Hepatocyte (in vitro differentiated cells): Measurements from ENCODE around the gene TFCP2L1.

ENCODE experiments used
- EZH2 ChIP-seq: fragments of 200-600 bp; sonication (generic); IDR thresholded peaks from 2 replicates; pipeline ENCODE4 v1.6.1; 2016; ENCODE audit warnings: antibody characterized with exemption, mild to moderate bottlenecking, borderline replicate concordance
- EZH2phosphoT487 ChIP-seq: fragments of 200-600 bp; sonication (generic); IDR thresholded peaks from one replicate; pipeline ENCODE4 v1.6.1; 2018; ENCODE audit warnings: antibody characterized with exemption, mild to moderate bottlenecking, low read depth, moderate library complexity; ENCODE audit not compliant: unreplicated experiment, severe bottlenecking
- TF ChIP-seq, protein P1 (sequence below): fragments of 200-600 bp; sonication (generic); IDR thresholded peaks from 2 replicates; pipeline ENCODE4 v1.5.1; 2016; ENCODE audit warnings: antibody characterized with exemption, mild to moderate bottlenecking; ENCODE audit not compliant: poor library complexity

GRCh38 chr2:121211251-121211650 is 73.8 kb downstream of the TFCP2L1 start:
- TF ChIP-seq, protein P1, sequence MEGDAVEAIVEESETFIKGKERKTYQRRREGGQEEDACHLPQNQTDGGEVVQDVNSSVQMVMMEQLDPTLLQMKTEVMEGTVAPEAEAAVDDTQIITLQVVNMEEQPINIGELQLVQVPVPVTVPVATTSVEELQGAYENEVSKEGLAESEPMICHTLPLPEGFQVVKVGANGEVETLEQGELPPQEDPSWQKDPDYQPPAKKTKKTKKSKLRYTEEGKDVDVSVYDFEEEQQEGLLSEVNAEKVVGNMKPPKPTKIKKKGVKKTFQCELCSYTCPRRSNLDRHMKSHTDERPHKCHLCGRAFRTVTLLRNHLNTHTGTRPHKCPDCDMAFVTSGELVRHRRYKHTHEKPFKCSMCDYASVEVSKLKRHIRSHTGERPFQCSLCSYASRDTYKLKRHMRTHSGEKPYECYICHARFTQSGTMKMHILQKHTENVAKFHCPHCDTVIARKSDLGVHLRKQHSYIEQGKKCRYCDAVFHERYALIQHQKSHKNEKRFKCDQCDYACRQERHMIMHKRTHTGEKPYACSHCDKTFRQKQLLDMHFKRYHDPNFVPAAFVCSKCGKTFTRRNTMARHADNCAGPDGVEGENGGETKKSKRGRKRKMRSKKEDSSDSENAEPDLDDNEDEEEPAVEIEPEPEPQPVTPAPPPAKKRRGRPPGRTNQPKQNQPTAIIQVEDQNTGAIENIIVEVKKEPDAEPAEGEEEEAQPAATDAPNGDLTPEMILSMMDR: no peak
- TF ChIP-seq EZH2 (no peak), EZH2phosphoT487 (no peak)
